Stimulated activated CD4-positive, alpha-beta T cell treated with anti-CD3 and anti-CD28 coated beads, Interleukin-4, amount 100 ng/mL, for 48 hours (primary cell): ENCODE measurements around the gene FAT2.
"Not testable (repeated sequence)": the region's sequence is repeated elsewhere in the genome, so short reads cannot be mapped to it uniquely, and the experiment has no call there.

Experiments used
- DNase-seq, 2 donors: peaks; one replicate each; pipeline ENCODE4 v3.0.0-alpha.2; 2020; ENCODE audit warnings: low read depth in 2 of 2

FAT2 gene

GRCh38 chr5:151614565-151614964 lies 23.4 kb upstream of the FAT2 start:
- no peak for DNase-seq

GRCh38 chr5:151612689-151613427 lies 21.7 kb upstream of the FAT2 start:
- DNase-seq = peak; percentile 19 to 50

GRCh38 chr5:151611127-151611775 lies 20.1 kb upstream of the FAT2 start:
- no peak for DNase-seq

- DNase-seq = no peak
Measured at GRCh38 chr5:151608522-151608921, 17.4 kb upstream of the FAT2 start.

GRCh38 chr5:151607304-151607703 lies 16.2 kb upstream of the FAT2 start:
- no peak for DNase-seq

- no peak for DNase-seq
Measured at GRCh38 chr5:151605559-151605958, 14.4 kb upstream of the FAT2 start.

GRCh38 chr5:151602806-151603205 lies 11.7 kb upstream of the FAT2 start:
- no peak for DNase-seq

- no peak for DNase-seq
Measured at GRCh38 chr5:151601391-151601790, 10.3 kb upstream of the FAT2 start.

- DNase-seq = no peak
Measured at GRCh38 chr5:151600069-151600665, 9.0 kb upstream of the FAT2 start.

- no peak for DNase-seq
Measured at GRCh38 chr5:151598984-151599383, 7.9 kb upstream of the FAT2 start.

GRCh38 chr5:151598549-151598948 lies 7.4 kb upstream of the FAT2 start:
- no peak for DNase-seq

GRCh38 chr5:151597749-151598148 lies 6.6 kb upstream of the FAT2 start:
- no peak for DNase-seq

GRCh38 chr5:151596828-151597539 lies 5.9 kb upstream of the FAT2 start:
- DNase-seq = no peak

GRCh38 chr5:151595411-151595826 lies 4.3 kb upstream of the FAT2 start:
- DNase-seq = no peak

GRCh38 chr5:151592855-151593408 lies 1.8 kb upstream of the FAT2 start:
- DNase-seq = no peak

GRCh38 chr5:151589878-151590570 lies 1.1 kb downstream of the FAT2 start:
- no peak for DNase-seq

GRCh38 chr5:151587796-151588555 lies 3.2 kb downstream of the FAT2 start:
- no peak for DNase-seq

- DNase-seq = no peak
Measured at GRCh38 chr5:151585970-151586369, 5.2 kb downstream of the FAT2 start.

- not testable (repeated sequence) for DNase-seq
Measured at GRCh38 chr5:151585344-151585743, 5.8 kb downstream of the FAT2 start.

GRCh38 chr5:151584057-151584937 lies 6.8 kb downstream of the FAT2 start:
- DNase-seq = no peak
